HS-27A (cell line): ENCODE results near the gene COQ8A.

Source experiments
- DNase-seq: peaks from one replicate; pipeline ENCODE4 v3.0.0-alpha.2; 2012; ENCODE audit warnings: low read depth, missing footprints

The COQ8A gene

DNA sequence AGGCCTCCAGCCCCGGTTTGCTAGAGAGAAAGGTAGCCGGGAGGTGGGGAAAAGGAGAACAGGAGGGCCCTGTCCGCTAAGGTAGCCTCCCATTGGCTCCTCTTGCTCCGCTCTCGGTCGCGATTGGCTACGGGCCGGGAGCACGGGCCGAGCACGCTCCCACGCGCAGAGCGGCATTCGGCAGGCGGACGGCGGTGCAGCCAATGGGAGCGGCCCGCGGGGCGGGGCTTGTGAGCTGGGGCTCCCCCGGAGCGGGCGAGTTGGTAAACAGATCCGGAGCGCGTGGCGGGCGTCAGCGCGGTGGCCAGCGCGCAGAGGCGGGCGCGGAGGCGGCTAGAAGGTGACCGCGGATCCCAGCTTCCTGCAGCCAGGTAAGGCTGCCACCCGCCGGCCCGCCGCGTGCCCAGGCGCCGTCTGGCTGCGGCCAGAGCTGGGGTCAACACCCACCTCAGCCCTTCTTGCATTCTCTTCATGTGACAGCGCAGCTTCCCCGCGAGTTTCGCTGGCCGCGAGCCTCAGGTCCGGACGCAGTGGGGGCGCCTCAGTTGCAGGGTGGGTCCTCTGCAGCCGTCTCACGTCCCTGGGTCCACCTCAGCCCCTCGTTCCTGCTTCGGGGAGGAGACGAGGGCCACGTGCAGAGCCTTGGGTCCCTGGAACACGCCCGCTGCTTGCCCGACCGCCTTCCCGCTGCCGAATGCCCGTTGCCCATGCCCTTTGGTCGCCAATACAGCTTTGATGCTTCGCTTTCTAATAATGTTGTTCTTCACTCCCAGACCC is at the start of gene COQ8A:
Gene COQ8A, plus strand, starts transcription at position 266 of the 777 bp plus-strand sequence. CDS start 21,092 bp downstream, outside the sequence.
- DNase-seq = peak; percentile 95

GRCh38 chr1:226890331-226891108 is 49.6 kb upstream of the COQ8A start:
- no peak for DNase-seq

GRCh38 chr1:226891346-226891745 is 48.7 kb upstream of the COQ8A start:
- DNase-seq = no peak

DNA sequence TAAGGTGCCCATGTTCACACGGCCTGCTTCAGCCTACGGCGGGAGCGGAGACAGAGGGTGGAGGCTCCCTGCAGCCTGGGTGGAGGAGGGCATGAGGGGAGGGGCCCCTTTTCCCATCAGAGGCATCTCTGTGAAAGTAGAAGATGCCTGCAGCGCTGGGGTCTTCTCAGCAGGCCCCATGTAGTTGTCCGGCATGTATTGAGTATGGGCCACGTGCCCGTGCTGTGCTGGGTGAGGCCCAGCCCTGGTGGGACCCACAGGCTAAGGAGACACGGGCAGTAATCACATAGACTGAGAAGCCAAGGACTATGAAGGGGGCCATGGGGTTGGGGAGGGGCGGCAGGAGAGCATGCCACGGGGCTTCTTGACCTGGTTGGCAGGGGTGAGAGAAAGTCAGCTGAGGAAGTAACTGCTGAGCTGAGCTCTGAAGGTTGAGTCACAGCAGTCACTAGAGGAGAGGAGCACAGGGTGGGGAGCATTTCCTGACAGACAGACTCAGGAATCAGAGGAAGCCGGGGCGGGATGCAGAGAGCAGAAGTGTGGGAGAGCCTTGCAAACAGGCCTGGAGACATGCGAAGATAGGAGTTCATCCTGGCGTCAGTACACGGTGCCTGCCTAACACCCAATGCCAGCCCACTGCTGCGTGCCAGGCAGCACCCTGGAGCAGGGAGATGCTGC is 48.1 kb upstream of the COQ8A start:
- no peak for DNase-seq

GRCh38 chr1:226892524-226892875 is 47.6 kb upstream of the COQ8A start:
- no peak for DNase-seq

DNA sequence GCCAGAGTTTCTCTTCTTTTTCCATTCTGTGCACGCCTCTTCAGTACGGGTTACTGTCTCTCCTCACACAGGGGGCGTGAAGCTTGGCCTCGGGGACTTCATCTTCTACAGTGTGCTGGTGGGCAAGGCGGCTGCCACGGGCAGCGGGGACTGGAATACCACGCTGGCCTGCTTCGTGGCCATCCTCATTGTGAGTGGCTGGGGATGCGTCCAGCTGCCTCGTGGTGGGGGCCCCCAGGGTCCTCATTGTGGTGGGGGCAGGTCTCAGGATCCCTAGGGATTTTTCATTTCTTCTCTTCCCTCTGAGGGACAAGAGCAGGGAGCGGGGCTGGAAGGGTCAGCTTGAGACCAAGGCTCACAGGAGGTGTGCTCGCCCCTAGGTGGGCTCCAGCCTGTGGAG is 46.2 kb upstream of the COQ8A start:
- no peak for DNase-seq

GRCh38 chr1:226894826-226895225 is 45.3 kb upstream of the COQ8A start:
- no peak for DNase-seq

DNA sequence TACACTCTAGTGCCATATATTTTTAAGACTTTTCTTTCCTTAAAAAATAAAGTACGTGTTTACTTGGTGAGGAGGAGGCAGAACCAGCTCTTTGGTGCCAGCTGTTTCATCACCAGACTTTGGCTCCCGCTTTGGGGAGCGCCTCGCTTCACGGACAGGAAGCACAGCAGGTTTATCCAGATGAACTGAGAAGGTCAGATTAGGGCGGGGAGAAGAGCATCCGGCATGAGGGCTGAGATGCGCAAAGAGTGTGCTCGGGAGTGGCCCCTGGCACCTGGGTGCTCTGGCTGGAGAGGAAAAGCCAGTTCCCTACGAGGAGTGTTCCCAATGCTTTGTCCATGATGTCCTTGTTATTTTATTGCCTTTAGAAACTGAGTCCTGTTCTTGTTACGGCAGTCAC is 44.5 kb upstream of the COQ8A start:
- DNase-seq = no peak

DNA sequence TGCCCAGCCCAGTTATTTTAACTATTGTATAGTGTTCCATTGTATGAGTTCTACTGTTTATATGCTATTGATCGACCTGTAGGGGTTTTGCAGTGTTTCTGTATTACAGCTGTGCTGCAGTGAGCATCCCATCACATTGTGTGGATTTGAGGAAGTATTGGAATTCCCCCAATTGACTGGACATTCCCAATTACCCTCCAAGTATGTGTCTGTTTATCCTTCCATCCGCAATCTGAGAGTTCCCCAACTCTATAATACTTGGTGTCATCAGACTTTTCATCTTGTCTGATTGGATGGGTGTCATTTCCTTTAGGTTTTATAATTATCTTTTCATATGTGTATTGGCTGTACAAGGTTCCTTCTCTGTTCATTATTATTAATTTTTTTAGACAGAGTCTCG is 41.8 kb upstream of the COQ8A start:
- DNase-seq = no peak

GRCh38 chr1:226901421-226901820 is 38.7 kb upstream of the COQ8A start:
- DNase-seq = no peak

DNA sequence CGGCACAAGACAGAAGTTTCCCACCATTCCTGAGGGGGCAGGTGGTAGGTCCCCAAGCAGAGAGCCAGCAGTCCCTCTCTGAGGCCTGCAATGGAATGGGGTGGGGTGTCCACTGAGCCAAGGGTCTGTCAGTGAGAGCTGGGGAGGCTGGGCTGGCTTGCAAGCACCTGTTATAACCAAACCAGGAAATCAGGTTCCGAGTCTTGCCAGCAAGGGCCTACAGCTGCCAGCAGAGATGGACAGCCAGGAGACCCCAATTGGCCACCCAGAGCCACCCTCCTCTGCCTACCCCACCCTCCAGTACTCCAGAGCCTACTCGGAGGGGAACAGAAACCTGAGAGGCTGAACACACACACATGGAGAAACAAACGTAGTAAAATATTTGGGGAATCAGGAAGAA is 37.5 kb upstream of the COQ8A start:
- no peak for DNase-seq

- DNase-seq = no peak
Measured at GRCh38 chr1:226903819-226904716, 36.0 kb upstream of the COQ8A start.

GRCh38 chr1:226904772-226905171 is 35.3 kb upstream of the COQ8A start:
- DNase-seq = no peak

DNA sequence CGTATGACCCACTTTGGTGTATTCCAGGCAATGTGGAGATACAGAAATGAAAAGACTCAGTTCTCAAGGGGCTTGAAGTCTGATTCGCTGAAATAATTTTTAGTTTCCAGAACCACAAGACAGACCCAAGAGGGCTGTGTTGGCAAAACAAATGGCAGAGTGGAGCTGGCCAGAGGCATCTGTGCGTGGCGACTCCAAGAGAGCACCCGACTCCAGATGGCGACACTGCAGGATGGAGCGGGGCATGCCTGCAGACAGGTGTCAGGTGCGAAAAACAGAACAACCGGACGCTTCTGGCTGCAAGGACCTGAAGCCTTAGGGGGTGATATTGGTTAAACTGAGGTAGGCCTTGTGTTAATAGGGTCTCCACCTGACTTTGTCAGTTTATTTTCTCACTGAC is 31.7 kb upstream of the COQ8A start:
- DNase-seq = no peak

DNA sequence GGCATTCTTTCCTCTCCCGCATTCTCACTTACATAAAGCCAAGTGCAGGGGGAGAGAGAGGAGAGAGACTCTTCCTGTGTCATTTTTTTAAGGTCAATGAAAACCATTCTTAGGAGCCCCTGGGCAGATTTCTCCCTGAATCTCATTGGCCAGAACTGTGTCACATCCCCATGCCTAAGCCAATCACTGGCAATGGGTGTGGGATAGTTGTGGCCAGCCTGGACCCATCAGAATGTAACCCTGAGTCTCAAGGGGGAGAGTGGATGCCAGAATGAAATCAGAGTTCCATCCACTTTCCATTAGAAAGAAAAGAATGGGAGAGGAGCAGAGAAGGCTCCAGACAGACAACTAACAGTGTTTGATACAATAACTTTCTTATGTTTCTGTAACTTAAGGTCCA is 31.2 kb upstream of the COQ8A start:
- DNase-seq = no peak

- DNase-seq = no peak
Measured at GRCh38 chr1:226912587-226913176, 27.4 kb upstream of the COQ8A start.

- DNase-seq = no peak
Measured at GRCh38 chr1:226915672-226915995, 24.5 kb upstream of the COQ8A start.

DNA sequence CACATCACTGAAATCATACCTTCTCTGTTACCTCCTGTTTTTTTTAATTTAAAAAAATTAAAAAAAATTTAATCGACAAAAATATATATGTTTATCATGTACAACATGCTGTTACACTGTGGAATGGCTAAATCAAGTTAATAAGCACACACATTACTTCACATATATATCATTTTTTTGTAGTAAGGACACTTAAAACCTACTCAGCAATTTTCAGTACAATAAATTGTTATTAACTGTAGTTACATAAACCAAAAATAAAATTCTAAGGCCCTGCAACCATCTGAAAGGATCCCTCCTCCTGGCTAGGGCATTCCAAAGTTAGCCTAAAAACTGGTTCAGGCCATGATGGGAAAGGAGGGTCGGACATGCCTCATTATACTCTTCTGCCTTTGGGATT is 23.6 kb upstream of the COQ8A start:
- no peak for DNase-seq

DNA sequence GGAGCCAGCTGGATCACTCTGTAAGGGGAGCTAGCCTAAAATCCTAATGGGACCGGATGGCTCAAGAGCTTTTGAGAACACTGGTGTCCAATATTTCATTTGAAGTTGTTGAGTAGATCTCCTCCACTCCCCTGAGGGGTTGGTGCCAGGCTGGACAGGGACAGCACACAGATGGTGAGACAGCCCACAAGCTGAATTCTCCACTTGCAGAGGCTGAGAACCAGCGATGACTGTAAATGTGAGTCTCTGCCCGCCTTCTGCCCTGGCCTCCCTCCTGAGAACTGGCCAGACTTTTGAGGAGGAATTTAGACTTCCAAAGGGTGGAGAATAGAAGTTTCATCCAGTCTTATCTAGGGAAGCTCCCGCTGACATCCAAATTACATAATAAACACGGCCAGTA is 20.5 kb upstream of the COQ8A start:
- no peak for DNase-seq

DNA sequence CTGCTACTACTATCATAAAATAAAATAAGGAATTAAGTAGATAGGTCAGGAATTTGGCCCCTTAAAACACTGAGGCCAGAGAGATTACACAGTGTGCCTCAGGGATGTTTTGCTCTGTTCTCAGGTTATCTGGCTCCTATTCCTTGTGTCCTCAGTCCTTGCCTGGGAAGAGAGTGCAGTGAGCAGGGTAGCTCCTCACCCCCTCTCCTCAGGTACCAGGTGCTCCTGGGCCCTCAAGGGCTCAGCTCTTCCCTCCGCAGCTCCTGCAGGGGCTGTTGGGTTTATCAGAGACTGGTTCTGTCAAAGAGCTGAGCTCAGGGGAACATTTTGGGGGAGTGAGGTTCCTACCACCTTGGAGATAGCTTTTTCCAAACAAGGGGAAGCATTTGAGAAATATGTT is 20.1 kb upstream of the COQ8A start:
- no peak for DNase-seq

GRCh38 chr1:226920446-226920894 is 19.6 kb upstream of the COQ8A start:
- no peak for DNase-seq

GRCh38 chr1:226921504-226921903 is 18.6 kb upstream of the COQ8A start:
- DNase-seq = no peak
